Ascending aorta (tissue), 2 donors: Measurements from ENCODE around the gene G6PC1. TPM values are rescaled to one million over a fixed set of nuclear protein-coding genes. Genes with fewer than 3 reads are reported as not detected.

Experiments
- DNase-seq, 2 donors: peaks; one replicate each; pipeline ENCODE4 v3.0.0-alpha.2; 2019; ENCODE audit warnings: low spot score in 2 of 2
- H3K27ac ChIP-seq, 2 donors: fragments of 200-600 bp; sonication (generic); one replicate each; pipeline ENCODE4 v1.5.1; 2016 to 2017; ENCODE audit warnings: mild to moderate bottlenecking in 1 of 2
- H3K27me3 ChIP-seq: fragments of 200-600 bp; sonication (generic); one replicate; pipeline ENCODE4 v1.5.1; 2017
- H3K36me3 ChIP-seq, 2 donors: fragments of 200-600 bp; sonication (generic); one replicate each; pipeline ENCODE4 v1.5.1; 2016
- H3K4me1 ChIP-seq, 2 donors: fragments of 200-600 bp; sonication (generic); one replicate each; pipeline ENCODE4 v1.5.1; 2016 to 2017; ENCODE audit warnings: mild to moderate bottlenecking in 1 of 2
- H3K4me3 ChIP-seq, 2 donors: fragments of 200-600 bp; sonication (generic); one replicate each; pipeline ENCODE4 v1.5.1; 2016 to 2017; ENCODE audit warnings: mild to moderate bottlenecking in 1 of 2
- H3K9me3 ChIP-seq, 2 donors: fragments of 200-600 bp; sonication (generic); one replicate each; pipeline ENCODE4 v1.5.1; 2016
- CTCF ChIP-seq, 3 experiments: fragments of 200-600 bp in 2 of 3; fragments of 450-650 bp in 1 of 3; sonication (generic) in 2 of 3; IDR thresholded peaks; one replicate each; pipeline ENCODE4 v1.5.1; 2016 to 2019; ENCODE audit warnings: antibody characterized with exemption in 3 of 3, mild to moderate bottlenecking in 1 of 3, moderate library complexity in 1 of 3
- intact Hi-C: fragments of 100-400 bp; cut with DNase I; formaldehyde crosslinking; loops from one replicate; pipeline ENCODE4 v1.15.1; 2023
- total RNA-seq: library from RNA; depleted of rRNA; stranded (reverse); fragments of >200 nt; gene quantifications from one replicate; pipeline ENCODE4 v1.1.0, GENCODE V29; 2016

G6PC1 gene
- total RNA-seq, 1 donor from 2014 or later: not detected

GRCh38 chr17:42924891-42925290 lies 24.3 kb downstream of the G6PC1 start:
- Histone ChIP-seq H3K27me3 (no peaks in the 10 kb centered on the region), H3K9me3 (no peaks in the 10 kb centered on the region), H3K4me1 (peaks cover 0 to 9% of the 10 kb centered on the region in 2 donors), H3K27ac (no peak overlapping the region), H3K36me3 (no peaks in the 10 kb centered on the region), H3K4me3 (no peak overlapping the region)
- no peak for TF ChIP-seq CTCF (IDR thresholded peaks at IDR 0.05)
- intact Hi-C loops: loop anchor here (5.0 kb wide), 1 partner anchor 33 kb away; no protein-coding TSS in a partner anchor
- DNase-seq: no peak

GRCh38 chr17:42928714-42929496 lies 28.3 kb downstream of the G6PC1 start:
- intact Hi-C loops: loop anchor here (1.0 to 5.0 kb wide), 3 partner anchors 37 to 86 kb away; partner anchors contain the start of gene AOC3
- Histone ChIP-seq H3K36me3 (no peaks in the 10 kb centered on the region), H3K27me3 (no peaks in the 10 kb centered on the region), H3K27ac (peak overlapping the region; percentile 47 to 71), H3K9me3 (no peaks in the 10 kb centered on the region), H3K4me3 (peak overlapping the region in 1 of 2 donors; percentile 11), H3K4me1 (no peaks in the 10 kb centered on the region)
- TF ChIP-seq CTCF (IDR thresholded peaks at IDR 0.05): peak; percentile 69 to 79 (median 76)
- DNase-seq: peak; percentile 15 to 80

DNA sequence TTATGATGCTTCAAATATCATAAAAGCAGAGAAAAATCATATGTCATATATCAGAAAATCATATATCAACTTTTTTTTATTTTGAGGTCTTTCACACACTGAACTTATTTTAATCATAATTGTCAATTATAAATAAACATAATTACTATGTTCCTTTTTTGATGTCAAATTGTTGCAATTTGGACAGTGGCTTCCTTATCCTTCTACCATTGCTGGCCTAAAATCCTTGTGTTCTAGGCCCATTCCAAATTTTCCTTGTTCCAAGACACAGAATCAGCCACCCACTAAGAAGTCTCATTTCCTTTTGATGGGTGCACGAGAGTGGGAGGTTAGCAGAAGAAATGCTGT lies 28.9 kb downstream of the G6PC1 start:
- Histone ChIP-seq H3K27ac (peak overlapping the region; percentile 12 to 47), H3K4me3 (no peak overlapping the region), H3K4me1 (no peaks in the 10 kb centered on the region), H3K9me3 (no peaks in the 10 kb centered on the region), H3K36me3 (no peaks in the 10 kb centered on the region), H3K27me3 (no peaks in the 10 kb centered on the region)
- no peak for DNase-seq
- no peak for TF ChIP-seq CTCF (IDR thresholded peaks at IDR 0.05)
- intact Hi-C loops: loop anchor here (1.0 to 5.0 kb wide), 3 partner anchors 37 to 86 kb away; partner anchors contain the start of gene AOC3

- no peaks in the 10 kb centered on the region for H3K27me3 ChIP-seq
- intact Hi-C loops: loop anchor here (1.0 to 2.0 kb wide), 2 partner anchors 95 to 217 kb away; no protein-coding TSS in a partner anchor
- H3K36me3 ChIP-seq: no peaks in the 10 kb centered on the region
- H3K4me3 ChIP-seq: no peak overlapping the region
- no peaks in the 10 kb centered on the region for H3K9me3 ChIP-seq
- no peak for DNase-seq
- peak; percentile 45 to 78 (median 50) for TF ChIP-seq CTCF (IDR thresholded peaks at IDR 0.05)
- no peaks in the 10 kb centered on the region for H3K4me1 ChIP-seq
- H3K27ac ChIP-seq: no peak overlapping the region
Observed at GRCh38 chr17:42937712-42938596, 37.4 kb downstream of the G6PC1 start.

DNA sequence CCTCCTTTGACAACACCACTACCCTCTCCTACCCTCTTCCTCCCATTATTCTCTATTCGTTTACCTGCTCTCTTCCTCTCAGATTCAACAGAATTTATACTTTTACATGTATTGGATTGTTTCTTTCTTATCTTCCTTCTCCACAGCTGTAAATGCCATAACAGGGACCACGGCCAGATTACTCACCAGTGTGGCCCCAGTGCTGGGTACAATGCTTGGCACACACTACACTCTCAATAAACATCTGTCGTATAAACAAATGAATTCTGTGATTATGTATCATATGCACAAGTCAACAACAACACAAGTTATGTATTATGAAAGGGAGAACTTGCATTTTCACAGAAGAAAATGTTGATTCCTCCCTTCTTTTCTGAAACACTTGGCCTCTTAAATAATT lies 43.6 kb downstream of the G6PC1 start:
- no peaks in the 10 kb centered on the region for H3K9me3 ChIP-seq
- no peak for DNase-seq
- no peak for TF ChIP-seq CTCF (IDR thresholded peaks at IDR 0.05)
- H3K36me3 ChIP-seq: peaks cover 4 to 5% of the 10 kb centered on the region in 2 donors
- intact Hi-C loops: no loop called here
- no peaks in the 10 kb centered on the region for H3K27me3 ChIP-seq
- H3K4me3 ChIP-seq: no peak overlapping the region
- peak overlapping the region in 1 of 2 donors; percentile 56 for H3K27ac ChIP-seq
- peaks cover 0 to 12% of the 10 kb centered on the region in 2 donors for H3K4me1 ChIP-seq
